Measurements from ENCODE around the gene LRRFIP1.
"Not testable (repeated sequence)": the region's sequence is repeated elsewhere in the genome, so short reads cannot be mapped to it uniquely, and the experiment has no call there.

The LRRFIP1 gene

DNA sequence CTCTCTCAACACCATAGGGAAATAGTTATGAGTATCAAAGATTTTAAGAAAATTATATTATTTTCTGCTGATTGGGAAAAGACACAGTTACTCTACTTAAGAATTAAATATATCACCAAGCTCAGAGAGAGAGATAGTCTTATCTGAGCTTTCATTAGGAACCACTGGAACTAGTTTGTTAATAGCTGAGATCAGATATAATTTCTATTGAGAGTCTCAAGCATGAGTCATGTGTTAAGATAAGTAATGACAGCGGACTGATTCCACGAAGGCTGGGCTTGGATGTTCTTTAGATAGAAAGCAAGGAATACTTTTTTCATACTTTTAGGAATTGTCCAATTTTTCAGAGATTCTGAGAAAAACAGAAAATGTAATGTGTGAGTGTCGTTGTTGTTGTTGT, 126.8 kb downstream of the LRRFIP1 start:
- TF ChIP-seq, protein P1, sequence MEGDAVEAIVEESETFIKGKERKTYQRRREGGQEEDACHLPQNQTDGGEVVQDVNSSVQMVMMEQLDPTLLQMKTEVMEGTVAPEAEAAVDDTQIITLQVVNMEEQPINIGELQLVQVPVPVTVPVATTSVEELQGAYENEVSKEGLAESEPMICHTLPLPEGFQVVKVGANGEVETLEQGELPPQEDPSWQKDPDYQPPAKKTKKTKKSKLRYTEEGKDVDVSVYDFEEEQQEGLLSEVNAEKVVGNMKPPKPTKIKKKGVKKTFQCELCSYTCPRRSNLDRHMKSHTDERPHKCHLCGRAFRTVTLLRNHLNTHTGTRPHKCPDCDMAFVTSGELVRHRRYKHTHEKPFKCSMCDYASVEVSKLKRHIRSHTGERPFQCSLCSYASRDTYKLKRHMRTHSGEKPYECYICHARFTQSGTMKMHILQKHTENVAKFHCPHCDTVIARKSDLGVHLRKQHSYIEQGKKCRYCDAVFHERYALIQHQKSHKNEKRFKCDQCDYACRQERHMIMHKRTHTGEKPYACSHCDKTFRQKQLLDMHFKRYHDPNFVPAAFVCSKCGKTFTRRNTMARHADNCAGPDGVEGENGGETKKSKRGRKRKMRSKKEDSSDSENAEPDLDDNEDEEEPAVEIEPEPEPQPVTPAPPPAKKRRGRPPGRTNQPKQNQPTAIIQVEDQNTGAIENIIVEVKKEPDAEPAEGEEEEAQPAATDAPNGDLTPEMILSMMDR (IDR thresholded peaks at IDR 0.05; ENCODE audit: borderline replicate concordance, insufficient read depth, low read depth, low read length), result no peak
- no peak overlapping the region for H3K4me3 ChIP-seq (ENCODE audit: low read depth, low read length)

- TF ChIP-seq, protein P1 (IDR thresholded peaks at IDR 0.05; ENCODE audit: borderline replicate concordance, insufficient read depth, low read depth, low read length), result no peak
Observed at GRCh38 chr2:237754626-237755248, 127.3 kb downstream of the LRRFIP1 start.

GRCh38 chr2:237757616-237758015, 130.2 kb downstream of the LRRFIP1 start:
- TF ChIP-seq, protein P1 (IDR thresholded peaks at IDR 0.05; ENCODE audit: borderline replicate concordance, insufficient read depth, low read depth, low read length), result no peak
- no peak overlapping the region for H3K4me3 ChIP-seq (ENCODE audit: low read depth, low read length)

More at GRCh38 chr2:237754626-237755248, 127.3 kb downstream of the LRRFIP1 start:
- no peak overlapping the region for H3K4me3 ChIP-seq (ENCODE audit: low read depth, low read length)

- TF ChIP-seq, protein P1 (IDR thresholded peaks at IDR 0.05; ENCODE audit: borderline replicate concordance, insufficient read depth, low read depth, low read length), result no peak
- H3K4me3 ChIP-seq (ENCODE audit: low read depth, low read length), result no peak overlapping the region
Observed at GRCh38 chr2:237758185-237758584, 130.8 kb downstream of the LRRFIP1 start.

GRCh38 chr2:237759176-237759575, 131.8 kb downstream of the LRRFIP1 start:
- H3K4me3 ChIP-seq (ENCODE audit: low read depth, low read length), result no peak overlapping the region
- TF ChIP-seq, protein P1 (IDR thresholded peaks at IDR 0.05; ENCODE audit: borderline replicate concordance, insufficient read depth, low read depth, low read length), result no peak

GRCh38 chr2:237760506-237761502, 133.4 kb downstream of the LRRFIP1 start:
- H3K4me3 ChIP-seq (ENCODE audit: low read depth, low read length), result no peak overlapping the region
- TF ChIP-seq, protein P1 (IDR thresholded peaks at IDR 0.05; ENCODE audit: borderline replicate concordance, insufficient read depth, low read depth, low read length), result no peak

DNA sequence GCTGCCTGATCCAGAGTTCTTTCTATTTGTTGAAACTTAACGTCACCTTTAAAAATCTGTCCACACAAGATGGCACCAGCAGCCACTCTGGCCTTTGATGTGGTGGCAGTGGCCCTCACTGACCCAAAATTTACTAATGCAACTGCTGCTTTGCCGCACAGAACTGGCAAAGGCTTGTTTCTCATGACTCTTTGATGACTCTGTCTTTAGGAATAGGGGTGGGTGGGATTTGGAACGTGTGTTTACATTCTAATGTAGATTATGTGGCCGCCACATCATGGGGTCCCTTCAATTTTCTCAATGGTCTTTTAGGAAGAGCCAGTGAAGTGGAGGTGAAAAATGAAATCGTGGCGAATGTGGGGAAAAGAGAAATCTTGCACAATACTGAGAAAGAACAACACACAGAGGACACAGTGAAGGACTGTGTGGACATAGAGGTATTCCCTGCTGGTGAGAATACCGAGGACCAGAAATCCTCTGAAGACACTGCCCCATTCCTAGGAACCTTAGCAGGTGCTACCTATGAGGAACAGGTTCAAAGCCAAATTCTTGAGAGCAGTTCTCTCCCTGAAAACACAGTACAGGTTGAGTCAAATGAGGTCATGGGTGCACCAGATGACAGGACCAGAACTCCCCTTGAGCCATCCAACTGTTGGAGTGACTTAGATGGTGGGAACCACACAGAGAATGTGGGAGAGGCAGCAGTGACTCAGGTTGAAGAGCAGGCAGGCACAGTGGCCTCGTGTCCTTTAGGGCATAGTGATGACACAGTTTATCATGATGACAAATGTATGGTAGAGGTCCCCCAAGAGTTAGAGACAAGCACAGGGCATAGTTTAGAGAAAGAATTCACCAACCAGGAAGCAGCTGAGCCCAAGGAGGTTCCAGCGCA, 135.2 kb downstream of the LRRFIP1 start:
- not testable (repeated sequence) for H3K4me3 ChIP-seq (ENCODE audit: low read depth, low read length)

Measured in GM12875 (cell line).